ENCODE data around the gene GLT6D1.
"Not testable (repeated sequence)": the region's sequence is repeated elsewhere in the genome, so short reads cannot be mapped to it uniquely, and the experiment has no call there.

The GLT6D1 gene

DNA sequence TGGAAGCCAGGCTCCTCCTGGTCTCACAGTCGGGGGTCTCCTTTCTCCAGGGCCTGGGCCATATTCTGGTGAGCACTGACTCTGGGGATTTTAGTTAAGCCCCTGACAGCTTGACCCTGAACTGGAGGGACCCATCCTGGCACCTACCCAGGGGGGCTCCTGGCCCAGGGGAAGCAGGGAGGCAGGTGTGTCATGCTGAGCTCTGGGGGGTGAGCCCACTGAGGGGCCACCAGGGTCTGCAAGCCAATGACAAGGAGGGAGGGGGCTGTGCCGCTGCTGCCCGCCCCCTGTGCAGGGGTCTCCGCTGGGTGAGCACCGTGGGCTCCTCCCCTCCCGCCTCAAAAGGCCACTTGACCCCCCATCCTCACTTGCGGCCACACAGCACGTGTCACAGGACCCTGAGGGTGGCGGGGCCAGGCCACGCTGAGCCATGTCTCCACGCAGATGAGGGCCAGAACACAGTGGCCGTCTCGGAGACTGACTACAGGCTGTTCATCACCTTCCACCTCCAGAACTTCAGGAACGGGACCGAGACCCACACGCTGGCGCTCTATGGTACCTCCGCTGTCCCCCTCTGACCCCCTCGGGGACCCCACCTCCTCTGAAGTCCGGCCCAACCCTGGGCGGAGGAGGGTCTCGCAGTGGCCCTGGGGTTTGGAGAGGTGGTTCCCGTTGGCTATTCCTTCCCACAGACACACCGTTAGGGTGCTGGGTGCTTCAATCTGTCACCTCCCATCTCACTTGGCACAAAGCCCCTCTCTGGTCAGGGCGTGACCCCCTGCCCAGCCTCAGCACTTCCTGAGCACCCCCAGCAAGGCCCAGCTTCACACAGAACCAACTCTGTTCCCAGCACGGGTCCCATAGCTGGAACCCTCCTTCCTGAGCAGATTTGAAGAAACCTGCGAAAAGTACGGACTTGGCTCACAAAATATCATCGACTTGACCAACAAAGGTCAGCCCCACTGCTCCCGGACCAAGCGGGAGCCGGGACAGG lies 25.8 kb upstream of the GLT6D1 start:
- no peak for DNase-seq (ENCODE audit: low spot score)

DNA sequence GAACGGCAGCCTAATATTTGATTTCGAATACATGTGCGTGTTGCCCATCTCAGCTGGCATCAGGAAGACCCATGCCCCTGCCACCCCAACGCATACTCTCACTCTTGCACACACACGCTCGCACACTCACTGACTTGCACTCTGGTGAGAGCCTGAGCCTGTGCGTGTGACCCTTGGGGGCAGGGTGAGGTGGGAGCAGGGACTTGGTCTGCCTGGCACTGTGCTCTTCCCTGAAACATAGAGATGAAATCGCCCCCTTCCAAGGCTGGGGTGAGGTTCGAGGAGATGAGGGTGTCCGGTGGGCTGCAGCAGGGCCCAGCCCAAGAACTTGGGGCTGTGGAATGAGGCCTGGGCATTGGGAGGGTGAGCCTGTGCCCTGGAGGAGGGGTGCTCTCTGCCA lies 24.9 kb upstream of the GLT6D1 start:
- no peak for DNase-seq (ENCODE audit: low spot score)

DNA sequence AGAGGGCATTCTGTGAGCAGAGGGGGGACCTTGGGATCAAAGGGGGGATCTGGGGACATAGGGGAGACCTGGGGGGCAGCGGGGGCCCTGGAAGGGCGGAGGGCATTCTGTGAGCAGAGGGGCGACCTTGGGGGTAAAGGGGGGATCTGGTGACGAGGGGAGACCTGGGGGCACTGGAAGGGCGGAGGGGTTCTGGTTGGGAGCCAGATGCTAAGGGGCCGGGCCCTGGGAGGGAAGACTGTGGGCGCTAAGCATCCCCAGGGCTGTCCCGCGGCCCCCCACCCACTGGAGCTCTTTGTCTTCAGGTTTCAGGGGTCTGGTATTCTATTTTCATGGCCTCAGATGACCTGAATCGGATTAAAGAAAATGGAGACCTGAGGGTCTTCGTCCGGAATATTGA lies 24.5 kb upstream of the GLT6D1 start:
- DNase-seq (ENCODE audit: low spot score): no peak

DNA sequence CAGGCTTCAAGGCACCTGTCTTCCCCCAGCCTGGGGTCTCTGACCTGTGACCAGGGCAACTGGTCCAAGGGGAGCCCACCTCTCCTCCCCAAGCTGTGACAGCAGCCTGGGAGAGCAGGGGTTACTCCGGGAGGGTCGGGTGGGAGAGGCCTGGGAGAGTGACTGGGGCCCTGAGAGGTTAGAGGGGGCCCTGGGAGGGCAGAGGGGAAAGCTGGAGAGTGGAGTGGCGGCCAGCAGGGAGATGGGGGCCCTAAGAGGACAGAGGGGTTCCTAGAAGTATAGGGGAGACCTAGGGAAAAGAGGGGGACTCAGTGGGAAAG lies 24.1 kb upstream of the GLT6D1 start:
- no peak for DNase-seq (ENCODE audit: low spot score)

DNA sequence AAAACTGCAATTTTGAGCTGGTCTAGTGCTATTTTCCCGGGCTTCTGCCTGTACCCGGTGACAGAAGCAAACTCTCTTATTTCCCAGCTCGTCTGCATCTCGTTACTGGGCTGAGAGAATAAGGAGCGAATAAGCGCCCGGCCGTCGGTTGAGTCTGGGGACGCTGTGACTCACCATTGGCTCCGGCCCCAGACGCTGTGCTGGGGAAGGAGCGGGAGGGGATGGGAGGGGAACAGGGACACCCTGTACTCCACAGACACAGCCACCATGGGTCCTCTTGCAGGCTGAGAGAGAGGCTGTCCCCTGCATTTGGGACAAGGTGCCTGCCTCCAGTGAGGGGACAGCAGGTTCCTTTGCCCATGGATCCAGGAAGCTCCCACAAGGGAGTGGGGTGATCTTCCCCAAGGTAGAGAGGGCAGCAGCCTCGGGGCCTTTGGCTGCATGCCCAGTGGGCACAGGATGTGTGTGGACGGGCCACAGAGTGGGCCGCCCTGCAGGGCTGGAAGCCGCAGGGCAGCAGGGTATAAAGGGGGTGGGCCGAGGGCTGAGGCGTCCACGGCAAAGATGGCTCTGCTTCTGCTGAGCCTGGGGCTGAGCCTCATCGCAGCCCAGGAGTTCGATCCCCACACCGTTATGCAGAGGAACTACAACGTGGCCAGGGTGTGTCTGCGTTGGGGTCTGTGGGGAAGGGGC lies 23.6 kb upstream of the GLT6D1 start, which contains the start of gene LCN9:
Gene LCN9 (plus strand): TSS at position 552 of the 693 bp plus-strand sequence. CDS start 13 bp downstream, at position 565.
- DNase-seq (ENCODE audit: low spot score): no peak

DNA sequence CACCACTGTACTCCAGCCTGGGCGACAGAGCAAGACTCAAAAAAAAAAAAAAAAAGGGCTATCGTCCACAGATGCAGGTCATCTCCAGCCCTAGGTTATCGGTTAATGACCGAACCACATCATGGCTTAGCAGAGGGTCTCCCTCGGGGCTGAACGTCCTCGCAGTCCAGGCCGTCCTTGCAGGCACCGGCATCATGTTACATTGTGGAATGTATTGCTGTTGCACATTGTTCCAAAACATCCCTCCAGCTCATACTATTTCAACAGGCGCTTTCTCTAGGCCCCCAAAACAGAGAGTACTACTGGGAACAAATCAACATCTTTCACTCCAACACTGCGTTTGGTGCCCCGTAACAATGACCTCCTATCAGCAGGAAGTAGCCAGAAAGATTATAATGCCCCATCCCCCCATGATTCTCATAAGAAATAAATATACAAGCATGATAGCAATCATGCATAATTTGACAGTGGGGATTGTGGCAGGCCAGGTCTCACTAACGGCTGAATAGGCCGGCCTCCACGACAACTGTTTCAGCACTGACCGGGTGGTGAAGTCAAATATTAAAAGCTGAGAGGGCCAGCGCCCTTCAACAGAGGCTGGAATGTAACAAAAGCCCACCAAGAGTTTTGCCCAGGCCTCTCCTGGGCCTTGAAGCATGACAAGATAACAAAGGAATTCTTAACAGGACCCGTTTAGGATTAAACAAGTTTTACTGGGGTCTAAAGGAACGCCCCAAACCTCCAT lies 22.6 kb upstream of the GLT6D1 start:
- DNase-seq (ENCODE audit: low spot score): no peak

DNA sequence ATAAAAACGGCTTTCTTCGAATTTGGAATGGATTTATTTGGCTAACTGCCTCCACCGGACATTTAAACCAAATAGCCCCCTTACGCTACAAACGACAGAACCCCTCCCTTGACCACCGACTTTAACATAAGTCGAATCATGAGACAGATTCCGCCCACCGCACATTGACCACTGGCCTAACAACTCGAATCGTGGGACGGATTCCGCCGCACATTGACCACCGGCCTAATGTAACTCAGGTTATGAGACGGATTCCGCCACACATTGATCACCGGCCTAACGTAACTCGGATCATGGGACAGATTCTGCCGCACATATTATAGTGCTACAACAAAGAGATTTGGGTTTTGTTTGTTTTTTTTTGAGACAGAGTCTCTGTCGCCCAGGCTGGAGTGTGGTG lies 21.1 kb upstream of the GLT6D1 start:
- no peak for DNase-seq (ENCODE audit: low spot score)

DNA sequence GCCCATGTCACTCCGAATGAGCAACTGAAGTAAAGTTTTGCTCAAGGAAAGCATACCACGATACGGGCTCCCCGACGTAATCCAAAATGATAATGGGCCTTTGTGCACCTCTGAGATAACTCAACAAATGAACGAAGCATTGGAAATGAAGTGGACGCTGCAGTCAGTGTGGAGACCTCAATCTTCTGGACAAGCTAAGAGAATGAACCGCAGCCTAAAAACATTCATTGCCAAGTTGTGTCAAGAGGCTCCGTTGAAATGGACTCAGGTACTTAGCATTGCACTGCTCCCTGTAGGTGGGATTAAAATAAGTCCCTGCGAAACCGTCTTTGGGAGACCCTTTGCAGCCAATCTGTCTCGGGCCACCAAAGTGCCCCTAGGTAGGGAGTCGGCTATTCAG lies 19.9 kb upstream of the GLT6D1 start:
- DNase-seq (ENCODE audit: low spot score): no peak

DNA sequence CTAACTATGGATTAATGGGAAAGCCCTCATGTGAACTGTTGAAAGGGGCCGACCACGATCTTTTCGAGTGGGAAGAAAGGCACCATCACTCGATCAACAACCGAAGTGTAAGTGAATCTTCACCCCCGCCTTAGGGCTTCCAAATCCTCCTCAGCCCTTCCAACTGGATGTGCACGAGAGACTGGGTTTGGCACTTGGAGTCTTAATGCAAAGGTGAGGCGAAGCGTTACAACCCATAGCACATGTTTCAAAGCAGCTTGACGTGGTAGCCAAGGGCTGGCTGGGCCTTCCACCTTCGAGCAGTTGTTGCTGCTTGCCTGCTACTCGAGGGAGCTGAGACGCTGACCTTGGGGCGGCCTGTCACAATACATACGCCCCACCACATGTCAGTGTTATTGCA lies 18.1 kb upstream of the GLT6D1 start:
- DNase-seq (ENCODE audit: low spot score): no peak

DNA sequence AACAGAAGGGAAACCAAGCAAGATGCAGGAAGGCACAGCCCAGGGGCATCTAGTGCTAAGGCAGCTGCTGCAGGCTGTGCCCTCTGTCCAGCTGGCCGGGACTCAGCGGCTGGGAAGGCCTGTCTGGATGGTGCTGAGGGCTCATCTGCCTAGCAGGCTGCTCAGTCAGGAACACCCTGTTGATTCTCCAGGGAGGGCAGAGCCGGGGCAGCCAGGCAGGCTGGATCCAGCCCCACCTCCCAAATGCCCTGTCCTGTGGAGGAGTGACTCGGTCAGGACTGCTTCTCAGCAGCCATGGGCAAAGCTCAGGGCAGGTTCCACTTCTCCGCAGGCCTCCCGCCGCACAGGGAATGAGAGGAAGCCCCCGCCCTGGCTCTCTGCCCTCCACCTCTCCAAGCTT lies 16.0 kb upstream of the GLT6D1 start:
- DNase-seq (ENCODE audit: low spot score): no peak

DNA sequence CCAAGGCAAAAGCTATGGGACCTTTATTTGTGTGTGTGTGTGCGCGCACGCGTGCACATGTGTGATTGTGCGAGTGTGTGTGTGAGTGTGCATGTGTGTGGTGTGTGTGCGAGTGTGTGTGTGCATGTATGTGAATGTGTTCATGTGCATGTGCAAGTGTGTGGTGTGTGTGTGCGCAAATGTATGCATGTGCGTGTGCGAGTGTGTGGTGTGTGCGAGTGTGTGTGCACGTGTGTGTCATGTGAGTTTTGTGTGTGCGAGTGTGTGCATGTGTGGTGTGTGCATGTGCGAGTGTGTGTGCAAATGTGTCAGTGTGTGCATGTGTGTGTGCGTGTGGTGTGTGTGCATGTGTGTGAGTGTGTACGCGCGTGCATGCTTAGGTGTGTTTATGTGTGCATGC lies 11.1 kb upstream of the GLT6D1 start:
- no peak for DNase-seq (ENCODE audit: low spot score)

DNA sequence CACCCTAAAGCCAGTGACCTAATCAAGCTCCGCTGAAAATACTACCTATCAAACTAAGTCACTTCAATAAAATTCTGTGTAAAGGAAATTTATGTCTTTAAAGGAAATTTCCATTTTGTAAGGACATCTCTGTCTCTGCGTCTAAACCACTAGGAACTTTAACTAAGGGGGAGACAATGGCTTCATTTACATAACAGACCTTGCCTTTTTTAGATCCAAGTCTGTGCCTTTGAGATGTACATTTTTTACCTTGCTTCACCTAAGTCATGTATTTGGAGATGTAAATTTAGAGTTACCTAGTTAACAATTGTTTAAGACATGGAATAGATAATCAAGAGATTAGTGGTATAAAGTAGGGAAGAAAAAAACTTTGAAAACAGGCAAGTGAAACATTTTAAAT lies 10.2 kb upstream of the GLT6D1 start:
- no peak for DNase-seq (ENCODE audit: low spot score)

DNA sequence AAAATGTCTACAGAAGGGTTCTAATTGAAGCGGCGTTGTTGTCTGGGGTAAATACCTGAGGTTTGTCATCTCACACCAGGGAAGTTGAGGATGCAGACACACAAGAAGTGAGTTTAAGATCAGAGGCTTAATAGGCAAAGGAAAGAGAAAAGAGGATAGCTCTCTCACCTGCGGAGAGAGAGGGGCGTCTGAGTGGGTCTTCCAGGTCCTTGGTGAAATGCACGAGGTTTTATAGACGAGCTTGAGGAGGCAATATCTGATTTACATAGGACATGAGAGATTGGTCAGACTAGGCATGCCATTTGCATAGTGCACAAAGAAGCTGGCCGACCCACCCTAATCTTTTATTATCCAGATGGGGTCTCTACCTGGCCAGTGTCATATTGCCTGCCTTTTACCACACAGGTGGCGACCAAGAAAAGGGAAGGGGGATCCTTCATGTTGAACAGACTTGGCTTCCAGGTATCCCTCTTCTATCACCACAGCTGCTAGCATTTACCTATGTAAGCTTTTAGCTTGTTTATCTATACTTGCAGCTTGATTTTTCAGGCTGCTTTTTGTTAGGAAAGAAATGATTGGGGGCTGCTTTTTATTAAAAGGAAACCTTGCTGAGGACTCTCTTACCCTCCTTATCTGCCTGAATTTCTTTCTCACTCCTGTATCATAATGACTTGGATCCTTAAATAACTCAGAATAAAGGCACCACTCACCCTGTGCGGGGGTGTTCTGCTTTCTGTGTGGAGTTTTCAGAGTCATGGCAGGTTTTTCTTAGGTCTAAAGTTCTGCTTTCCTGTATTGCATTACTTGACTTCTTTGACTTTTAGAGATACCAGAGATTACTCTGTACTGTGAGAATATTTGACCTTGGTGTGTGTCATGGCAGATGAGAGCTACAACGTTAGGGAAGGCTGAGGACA lies 9.4 kb upstream of the GLT6D1 start:
- DNase-seq (ENCODE audit: low spot score): no peak

DNA sequence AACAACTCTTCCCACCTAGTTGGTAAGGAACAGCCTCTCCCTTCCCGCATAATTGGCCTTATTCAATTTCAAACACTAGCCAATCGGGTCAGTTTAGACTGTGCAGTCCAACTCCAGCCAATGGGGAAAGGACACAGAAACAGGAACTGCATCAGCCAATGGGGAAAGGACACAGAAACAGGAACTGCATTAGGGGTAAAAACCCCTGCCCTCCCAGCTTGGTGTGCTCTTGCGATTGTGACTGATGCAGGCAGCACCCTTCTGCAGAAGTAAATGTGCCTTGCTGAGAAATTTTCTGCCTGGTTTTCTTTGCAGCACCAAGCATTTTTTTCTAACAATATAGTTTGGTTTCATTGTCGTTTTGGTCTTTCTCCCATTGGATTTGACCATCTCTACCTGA lies 8.5 kb upstream of the GLT6D1 start:
- no peak for DNase-seq (ENCODE audit: low spot score)

DNA sequence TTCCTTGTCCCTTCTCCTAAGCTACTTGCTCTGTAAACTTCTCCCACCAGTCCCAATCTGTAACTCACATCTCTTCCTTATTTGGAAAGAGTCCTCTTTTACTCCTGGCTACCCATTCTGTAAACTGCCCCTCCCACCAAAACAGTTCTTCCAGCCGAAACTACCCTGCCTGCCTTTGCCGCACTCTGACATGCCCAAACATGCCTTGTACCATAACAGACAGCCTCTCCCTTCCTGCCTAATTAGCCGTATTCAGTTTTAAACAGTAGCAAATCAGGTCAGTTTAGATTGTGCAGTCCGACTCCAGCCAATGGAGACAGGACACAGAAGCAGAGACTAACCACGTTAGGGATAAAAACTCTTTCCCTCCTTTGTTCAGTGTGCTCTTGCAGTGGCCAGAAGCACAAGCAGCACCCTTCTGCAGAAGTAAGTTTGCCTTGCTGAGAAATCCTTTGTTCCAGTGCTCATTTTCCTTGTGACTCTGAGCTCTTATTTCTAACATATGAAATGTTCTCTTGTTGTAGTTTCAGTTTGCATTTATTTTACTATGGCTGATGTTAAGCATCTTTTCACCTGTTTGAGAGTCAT lies 5.4 kb upstream of the GLT6D1 start:
- DNase-seq (ENCODE audit: low spot score): no peak

DNA sequence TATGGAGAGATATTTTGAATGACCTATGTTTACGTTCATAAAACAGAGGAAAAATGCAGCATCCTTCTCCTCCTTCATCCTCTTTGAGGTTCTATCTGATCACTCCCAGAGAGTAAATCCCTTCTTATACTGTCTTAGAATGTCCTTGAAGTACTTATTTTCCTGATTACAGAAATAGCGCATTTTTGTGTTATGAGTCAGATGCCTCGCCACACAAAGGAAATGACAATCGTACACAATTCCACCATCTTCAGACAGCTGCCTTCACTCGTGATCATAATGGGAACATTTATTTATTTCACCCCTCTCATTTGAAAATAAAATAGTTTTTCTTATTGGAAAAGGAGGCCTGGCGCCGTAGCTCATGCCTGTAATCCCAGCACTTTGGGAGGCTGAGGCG lies 2.4 kb upstream of the GLT6D1 start:
- DNase-seq (ENCODE audit: low spot score): no peak

DNA sequence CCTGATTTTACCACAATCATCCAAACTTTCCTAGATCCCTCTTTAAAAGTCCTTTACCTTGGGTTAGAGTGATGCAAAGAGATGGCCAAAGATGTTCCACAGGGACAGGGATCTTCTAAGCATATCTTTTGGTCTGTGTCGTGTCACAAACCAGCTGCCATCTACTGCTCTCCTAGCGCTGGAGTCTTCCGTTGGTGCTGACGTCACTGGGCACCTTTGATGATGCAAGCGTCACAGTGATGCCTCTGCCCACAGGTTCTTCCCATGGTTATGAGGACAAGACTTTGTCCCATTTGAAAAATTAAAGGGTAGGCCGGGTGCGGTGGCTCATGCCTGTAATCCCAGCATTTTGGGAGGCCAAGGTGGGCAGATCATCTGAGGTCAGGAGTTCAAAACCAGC lies 1.7 kb upstream of the GLT6D1 start:
- DNase-seq (ENCODE audit: low spot score): no peak

DNA sequence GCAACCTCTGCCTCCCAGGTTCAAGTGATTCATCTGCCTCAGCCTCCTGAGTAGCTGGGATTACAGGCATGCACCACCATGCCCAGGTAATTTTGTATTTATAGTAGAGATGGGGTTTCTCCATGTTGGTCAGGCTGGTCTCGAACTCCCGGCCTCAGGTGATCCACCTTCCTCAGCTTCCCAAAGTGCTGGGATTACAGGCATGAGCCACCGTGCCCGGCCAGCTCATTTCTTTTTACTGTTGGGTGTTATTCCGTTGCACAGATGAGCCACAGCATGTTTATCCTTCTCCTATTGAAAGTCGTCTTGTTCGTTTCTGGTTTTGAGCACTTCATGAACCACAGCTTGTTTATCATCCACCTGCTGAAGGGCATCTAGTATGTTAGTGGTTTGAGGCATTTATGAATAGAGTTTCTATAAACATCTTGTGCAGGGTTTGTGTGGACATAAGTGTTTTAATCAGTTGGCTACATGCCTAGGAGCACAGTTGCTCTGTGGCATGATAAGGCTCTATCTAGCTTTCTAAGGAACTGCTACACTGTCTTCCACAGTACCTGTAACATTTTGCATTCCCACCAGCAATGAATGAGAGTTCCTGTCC lies 2.3 kb downstream of the GLT6D1 start:
- DNase-seq (ENCODE audit: low spot score): not testable (repeated sequence)

DNA sequence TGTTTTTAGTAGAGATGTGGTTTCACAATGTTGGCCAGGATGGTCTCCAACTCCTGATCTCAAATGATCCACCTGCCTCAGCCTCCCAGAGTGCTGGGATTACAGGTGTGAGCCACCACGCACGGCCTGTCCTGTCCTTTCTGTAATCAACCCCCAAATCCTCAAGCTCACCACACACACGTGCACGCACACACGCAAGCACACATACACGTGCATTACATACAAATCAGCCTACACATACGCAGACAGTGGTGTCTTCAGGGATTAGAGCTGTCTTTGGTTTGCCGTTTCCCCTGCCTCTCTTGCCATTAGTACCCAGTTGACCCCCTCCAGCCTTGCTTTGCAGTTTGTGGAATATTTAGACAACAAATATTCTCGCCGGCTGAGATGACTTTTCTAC lies 6.5 kb downstream of the GLT6D1 start:
- DNase-seq (ENCODE audit: low spot score): no peak

DNA sequence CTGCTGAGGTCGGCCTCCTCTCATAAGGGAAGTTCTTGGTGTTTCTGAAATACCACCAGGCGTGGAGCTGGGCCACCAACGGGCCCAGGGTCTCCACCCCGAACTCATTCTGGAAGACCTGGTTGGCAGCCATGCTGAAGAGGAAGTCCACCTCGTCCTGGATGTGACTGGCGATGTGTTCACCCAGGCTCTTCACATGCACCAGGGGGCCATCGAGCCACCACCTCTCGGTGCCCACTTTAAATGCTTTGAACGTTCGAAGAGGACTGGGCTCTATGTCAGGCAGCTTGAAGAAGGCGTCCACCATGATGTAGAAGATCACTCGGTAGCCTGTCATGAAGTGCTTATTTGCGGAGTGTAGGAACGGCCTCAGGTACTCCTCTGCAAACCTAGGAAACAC lies 15.1 kb downstream of the GLT6D1 start:
- no peak for DNase-seq (ENCODE audit: low spot score)
